ENCODE results near the gene FIBIN.

DNA sequence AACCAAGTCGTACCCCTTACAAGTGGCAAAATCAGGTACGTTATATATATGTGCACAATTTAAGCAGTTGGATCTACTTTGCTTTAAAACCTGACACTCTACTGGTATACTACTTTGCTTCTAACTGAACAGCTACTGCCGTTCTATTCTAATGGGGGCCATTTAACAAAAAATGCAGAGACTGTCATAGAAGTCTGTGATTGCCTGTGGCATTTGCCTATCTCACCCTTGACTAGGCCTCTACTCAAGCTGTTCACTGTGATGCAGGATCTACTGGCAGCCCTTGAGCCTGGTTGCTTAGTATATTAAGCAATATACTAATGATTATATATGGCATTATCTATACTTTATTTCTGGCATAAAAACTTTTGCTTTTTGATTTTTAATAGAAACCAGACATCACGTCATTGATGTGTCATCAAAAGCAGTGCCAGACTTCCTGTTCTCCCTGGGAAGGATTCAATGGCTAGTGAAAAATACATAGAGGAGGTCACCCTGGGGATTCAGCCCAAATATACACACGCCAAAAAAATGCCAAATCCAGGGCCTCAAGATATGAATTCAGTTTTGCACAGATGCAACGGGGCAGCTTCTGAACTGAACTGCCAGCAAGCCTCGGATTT, 40.0 kb upstream of the FIBIN start:
- TF ChIP-seq, protein P1, sequence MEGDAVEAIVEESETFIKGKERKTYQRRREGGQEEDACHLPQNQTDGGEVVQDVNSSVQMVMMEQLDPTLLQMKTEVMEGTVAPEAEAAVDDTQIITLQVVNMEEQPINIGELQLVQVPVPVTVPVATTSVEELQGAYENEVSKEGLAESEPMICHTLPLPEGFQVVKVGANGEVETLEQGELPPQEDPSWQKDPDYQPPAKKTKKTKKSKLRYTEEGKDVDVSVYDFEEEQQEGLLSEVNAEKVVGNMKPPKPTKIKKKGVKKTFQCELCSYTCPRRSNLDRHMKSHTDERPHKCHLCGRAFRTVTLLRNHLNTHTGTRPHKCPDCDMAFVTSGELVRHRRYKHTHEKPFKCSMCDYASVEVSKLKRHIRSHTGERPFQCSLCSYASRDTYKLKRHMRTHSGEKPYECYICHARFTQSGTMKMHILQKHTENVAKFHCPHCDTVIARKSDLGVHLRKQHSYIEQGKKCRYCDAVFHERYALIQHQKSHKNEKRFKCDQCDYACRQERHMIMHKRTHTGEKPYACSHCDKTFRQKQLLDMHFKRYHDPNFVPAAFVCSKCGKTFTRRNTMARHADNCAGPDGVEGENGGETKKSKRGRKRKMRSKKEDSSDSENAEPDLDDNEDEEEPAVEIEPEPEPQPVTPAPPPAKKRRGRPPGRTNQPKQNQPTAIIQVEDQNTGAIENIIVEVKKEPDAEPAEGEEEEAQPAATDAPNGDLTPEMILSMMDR (IDR thresholded peaks at IDR 0.05), result no peak
- no peak for TF ChIP-seq EP300 (IDR thresholded peaks at IDR 0.05)
- no peak for TF ChIP-seq POLR2A (IDR thresholded peaks at IDR 0.05)

Data from ovary (tissue), 3 donors.